T47D (cell line): ENCODE measurements around the gene PLIN4.
A peak's percentile ranks its signal among the peaks of the same experiment; 100 is the strongest.

Experiments
- DNase-seq, 2 experiments: peaks; one replicate each; pipeline versions ENCODE4 v3.0.0 to v3.0.0-alpha.2; 2011 to 2012; ENCODE audit warnings: low read depth in 1 of 2, low spot score in 1 of 2
- JUND ChIP-seq: IDR thresholded peaks from 2 replicates; pipeline ENCODE4 v1.6.1; 2012; ENCODE audit warnings: low read depth
- in situ Hi-C: cut with HindIII; loops from 2 replicates; pipeline ENCODE4 v1.10.0; 2016; ENCODE audit warnings: low sequenced_read_pairs, low pct_unique_long_range_greater_than_20kb

The PLIN4 gene

GRCh38 chr19:4495471-4495870 lies 22.8 kb downstream of the PLIN4 start:
- in situ Hi-C loops = no loop called here
- peak in 1 of 2 experiments; percentile 34 for DNase-seq
- no peak for TF ChIP-seq JUND

- in situ Hi-C loops = no loop called here
- no peak for TF ChIP-seq JUND
Observed at GRCh38 chr19:4494691-4495064, 23.6 kb downstream of the PLIN4 start.

GRCh38 chr19:4493929-4494690 lies 24.2 kb downstream of the PLIN4 start:
- no peak for TF ChIP-seq JUND
- DNase-seq = no peak
- in situ Hi-C loops = no loop called here

More at GRCh38 chr19:4494691-4495064, 23.6 kb downstream of the PLIN4 start:
- DNase-seq = no peak

GRCh38 chr19:4493104-4493928 lies 25.0 kb downstream of the PLIN4 start:
- no peak for TF ChIP-seq JUND
- no peak for DNase-seq
- in situ Hi-C loops = no loop called here

- in situ Hi-C loops = no loop called here
- no peak for TF ChIP-seq JUND
- no peak for DNase-seq
Observed at GRCh38 chr19:4492337-4493103, 25.8 kb downstream of the PLIN4 start.

- in situ Hi-C loops = no loop called here
- no peak for TF ChIP-seq JUND
- no peak for DNase-seq
Observed at GRCh38 chr19:4491446-4491845, 26.8 kb downstream of the PLIN4 start.

- in situ Hi-C loops = no loop called here
- no peak for TF ChIP-seq JUND
- no peak for DNase-seq
Observed at GRCh38 chr19:4488496-4488895, 29.8 kb downstream of the PLIN4 start.

- in situ Hi-C loops = no loop called here
- TF ChIP-seq JUND = no peak
- DNase-seq = no peak
Observed at GRCh38 chr19:4487572-4487971, 30.7 kb downstream of the PLIN4 start.

- no peak for DNase-seq
- no peak for TF ChIP-seq JUND
- in situ Hi-C loops = no loop called here
Observed at GRCh38 chr19:4483385-4483784, 34.9 kb downstream of the PLIN4 start.

- in situ Hi-C loops = no loop called here
- no peak for TF ChIP-seq JUND
Observed at GRCh38 chr19:4482721-4483364, 35.4 kb downstream of the PLIN4 start.

GRCh38 chr19:4477034-4477801 lies 41.1 kb downstream of the PLIN4 start:
- no peak for DNase-seq
- no peak for TF ChIP-seq JUND
- in situ Hi-C loops = no loop called here

More at GRCh38 chr19:4482721-4483364, 35.4 kb downstream of the PLIN4 start:
- no peak for DNase-seq
